Mucosa of stomach (tissue), 1 donor: ENCODE results near the gene SARM1.

Source experiments
- H3K27me3 ChIP-seq: one replicate; pipeline ENCODE4 v1.7.0; 2013; ENCODE audit warnings: mild to moderate bottlenecking, low read length; ENCODE audit not compliant: control insufficient read depth, insufficient read depth
- H3K36me3 ChIP-seq: one replicate; pipeline ENCODE4 v1.7.0; 2013; ENCODE audit warnings: low read length; ENCODE audit not compliant: control insufficient read depth, insufficient read depth
- H3K4me1 ChIP-seq: one replicate; pipeline ENCODE4 v1.7.0; 2013; ENCODE audit warnings: mild to moderate bottlenecking, low read length; ENCODE audit not compliant: control insufficient read depth, insufficient read depth
- H3K4me3 ChIP-seq: one replicate; pipeline ENCODE4 v1.7.0; 2013; ENCODE audit warnings: low read length
- H3K9ac ChIP-seq: one replicate; pipeline ENCODE4 v1.7.0; 2013; ENCODE audit warnings: mild to moderate bottlenecking, low read length, moderate library complexity
- H3K9me3 ChIP-seq: one replicate; pipeline ENCODE4 v1.7.0; 2013; ENCODE audit warnings: mild to moderate bottlenecking, low read length, moderate library complexity; ENCODE audit not compliant: control insufficient read depth
- donor health status: Pancreatic carcinoma.

The SARM1 gene

GRCh38 chr17:28344011-28344410 is 27.5 kb upstream of the SARM1 start:
- Histone ChIP-seq H3K4me3 (no peak overlapping the region), H3K4me1 (no peaks in the 10 kb centered on the region), H3K9ac (no peak overlapping the region), H3K36me3 (peaks cover 20% of the 10 kb centered on the region), H3K27me3 (no peaks in the 10 kb centered on the region), H3K9me3 (no peaks in the 10 kb centered on the region)

- peaks cover 20% of the 10 kb centered on the region for H3K36me3 ChIP-seq
- H3K9me3 ChIP-seq = no peaks in the 10 kb centered on the region
- no peak overlapping the region for H3K4me3 ChIP-seq
- H3K27me3 ChIP-seq = no peaks in the 10 kb centered on the region
- no peak overlapping the region for H3K9ac ChIP-seq
- H3K4me1 ChIP-seq = no peaks in the 10 kb centered on the region
These were observed 27.0 kb upstream of the SARM1 start for GRCh38 chr17:28344435-28344901.

GRCh38 chr17:28345419-28346198 is 25.9 kb upstream of the SARM1 start:
- H3K4me3 ChIP-seq = no peak overlapping the region
- no peak overlapping the region for H3K9ac ChIP-seq

GRCh38 chr17:28346199-28346580 is 25.3 kb upstream of the SARM1 start:
- Histone ChIP-seq H3K27me3 (no peaks in the 10 kb centered on the region), H3K9me3 (no peaks in the 10 kb centered on the region), H3K36me3 (peaks cover 28% of the 10 kb centered on the region), H3K4me1 (no peaks in the 10 kb centered on the region), H3K9ac (no peak overlapping the region), H3K4me3 (no peak overlapping the region)

More at GRCh38 chr17:28345419-28346198, 25.9 kb upstream of the SARM1 start:
- Histone ChIP-seq H3K4me1 (no peaks in the 10 kb centered on the region), H3K36me3 (peaks cover 26% of the 10 kb centered on the region), H3K9me3 (no peaks in the 10 kb centered on the region), H3K27me3 (no peaks in the 10 kb centered on the region)

- no peaks in the 10 kb centered on the region for H3K4me1 ChIP-seq
- no peak overlapping the region for H3K4me3 ChIP-seq
- no peaks in the 10 kb centered on the region for H3K27me3 ChIP-seq
- H3K9me3 ChIP-seq = no peaks in the 10 kb centered on the region
- H3K36me3 ChIP-seq = peaks cover 26% of the 10 kb centered on the region
- no peak overlapping the region for H3K9ac ChIP-seq
These were observed 24.7 kb upstream of the SARM1 start for GRCh38 chr17:28346746-28347246.

GRCh38 chr17:28347261-28347891 is 24.1 kb upstream of the SARM1 start:
- no peaks in the 10 kb centered on the region for H3K4me1 ChIP-seq
- H3K27me3 ChIP-seq = no peaks in the 10 kb centered on the region
- H3K36me3 ChIP-seq = peaks cover 24% of the 10 kb centered on the region
- no peak overlapping the region for H3K4me3 ChIP-seq
- H3K9me3 ChIP-seq = no peaks in the 10 kb centered on the region
- H3K9ac ChIP-seq = no peak overlapping the region

- Histone ChIP-seq H3K9ac (no peak overlapping the region), H3K4me1 (no peaks in the 10 kb centered on the region), H3K9me3 (no peaks in the 10 kb centered on the region), H3K4me3 (no peak overlapping the region), H3K27me3 (no peaks in the 10 kb centered on the region), H3K36me3 (peaks cover 33% of the 10 kb centered on the region)
These were observed 22.5 kb upstream of the SARM1 start for GRCh38 chr17:28348979-28349378.

- Histone ChIP-seq H3K4me3 (no peak overlapping the region), H3K27me3 (no peaks in the 10 kb centered on the region), H3K36me3 (peaks cover 35% of the 10 kb centered on the region), H3K9me3 (no peaks in the 10 kb centered on the region), H3K9ac (no peak overlapping the region), H3K4me1 (no peaks in the 10 kb centered on the region)
These were observed 21.2 kb upstream of the SARM1 start for GRCh38 chr17:28350271-28350670.

- Histone ChIP-seq H3K9me3 (no peaks in the 10 kb centered on the region), H3K36me3 (peaks cover 19% of the 10 kb centered on the region), H3K27me3 (no peaks in the 10 kb centered on the region), H3K9ac (peak within 1 kb of the TSS; percentile 96), H3K4me3 (peak within 1 kb of the TSS; percentile 80), H3K4me1 (peaks cover 13% of the 10 kb centered on the region)
These were observed 14.2 kb upstream of the SARM1 start, which contains the start of gene POLDIP2 for GRCh38 chr17:28357061-28357900. TSS of gene POLDIP2 (minus strand) at chr17:28357527. CDS start at chr17:28357448, 79 bp downstream.

GRCh38 chr17:28357901-28358197 is 13.6 kb upstream of the SARM1 start:
- peaks cover 17% of the 10 kb centered on the region for H3K36me3 ChIP-seq
- H3K27me3 ChIP-seq = no peaks in the 10 kb centered on the region

GRCh38 chr17:28363186-28363585 is 8.3 kb upstream of the SARM1 start:
- Histone ChIP-seq H3K9me3 (no peaks in the 10 kb centered on the region), H3K4me1 (peaks cover 4% of the 10 kb centered on the region), H3K9ac (no peak overlapping the region), H3K36me3 (peaks cover 6% of the 10 kb centered on the region), H3K27me3 (no peaks in the 10 kb centered on the region), H3K4me3 (no peak overlapping the region)

More at GRCh38 chr17:28357901-28358197, 13.6 kb upstream of the SARM1 start:
- H3K9me3 ChIP-seq = no peaks in the 10 kb centered on the region
- peak overlapping the region; percentile 96 for H3K9ac ChIP-seq
- H3K4me1 ChIP-seq = peaks cover 13% of the 10 kb centered on the region
- peak overlapping the region; percentile 80 for H3K4me3 ChIP-seq
